Sigmoid colon (tissue), 7 donors: ENCODE results near the gene ODF2. TPM values are rescaled to one million over a fixed set of nuclear protein-coding genes. Genes with fewer than 3 reads are reported as not detected.

Source experiments
- DNase-seq: peaks from one replicate; pipeline ENCODE4 v3.0.0-alpha.2; 2019
- H3K27ac ChIP-seq, 4 donors: fragments of 200-600 bp; sonication (generic); one replicate each; pipeline ENCODE4 v1.5.1; 2016 to 2019; ENCODE audit warnings: mild to moderate bottlenecking in 1 of 4
- H3K27me3 ChIP-seq, 3 donors: fragments of 200-600 bp; sonication (generic); one replicate each; pipeline ENCODE4 v1.5.1; 2019; ENCODE audit warnings: mild to moderate bottlenecking in 1 of 3
- H3K36me3 ChIP-seq, 4 donors: fragments of 200-600 bp; sonication (generic); one replicate each; pipeline ENCODE4 v1.5.1; 2016 to 2019
- H3K4me1 ChIP-seq, 4 donors: fragments of 200-600 bp; sonication (generic); one replicate each; pipeline ENCODE4 v1.5.1; 2017 to 2019
- H3K4me3 ChIP-seq, 4 donors: fragments of 200-600 bp; sonication (generic); one replicate each; pipeline ENCODE4 v1.5.1; 2017 to 2019; ENCODE audit warnings: mild to moderate bottlenecking in 2 of 4, moderate library complexity in 1 of 4
- H3K9me3 ChIP-seq, 4 donors: fragments of 200-600 bp in 3 of 4; sonication (generic) in 3 of 4; one replicate each; pipeline versions ENCODE4 v1.5.1 to v1.6.1; 2013 to 2019
- CTCF ChIP-seq, 4 experiments: fragments of 450-650 bp in 3 of 4; fragments of 200-600 bp in 1 of 4; IDR thresholded peaks; one replicate each; pipeline ENCODE4 v1.5.1; 2016 to 2019; ENCODE audit warnings: antibody characterized with exemption in 4 of 4, mild to moderate bottlenecking in 3 of 4, moderate library complexity in 2 of 4
- EP300 ChIP-seq, 4 donors: sonication (generic); formaldehyde crosslinking; IDR thresholded peaks; one replicate each; pipeline ENCODE4 v1.6.1; 2017; ENCODE audit warnings: antibody characterized with exemption in 4 of 4
- POLR2A ChIP-seq, 2 donors: fragments of 450-650 bp; IDR thresholded peaks; one replicate each; pipeline ENCODE4 v1.6.1; 2016; ENCODE audit warnings: antibody characterized with exemption in 2 of 2, mild to moderate bottlenecking in 2 of 2, moderate library complexity in 2 of 2
- POLR2AphosphoS5 ChIP-seq, 4 donors: sonication (generic); formaldehyde crosslinking; IDR thresholded peaks; one replicate each; pipeline ENCODE4 v1.6.1; 2017; ENCODE audit warnings: antibody characterized with exemption in 4 of 4
- WGBS, 2 donors: extraction: QIAGEN DNeasy Blood & Tissue Kit; methylation state at CpG; one replicate each; pipeline ENCODE4 v1.1.7; 2013; 5-methylcytosine and 5-hydroxymethylcytosine counted together
- intact Hi-C: fragments of 100-400 bp; cut with DNase I; formaldehyde crosslinking; loops from one replicate; pipeline ENCODE4 v1.15.1; 2023
- polyA plus RNA-seq, 3 donors: library from polyadenylated mRNA; stranded (reverse); fragments of 200-250 nt; gene quantifications; one replicate each; pipeline ENCODE4 v1.2.3, GENCODE V29; 2013
- total RNA-seq, 4 donors: library from RNA; depleted of rRNA; stranded (reverse); fragments of >200 nt; gene quantifications; one replicate each; pipeline ENCODE4 v1.1.0, GENCODE V29; 2016
- donor health status: healthy with polysubstance abuse.
- donor health status: Bipolar disorder and iron deficiency.
- donor health status: healthy.

The ODF2 gene
- total and polyA plus RNA-seq, 7 donors: 4.6 to 28.2 (median 14.0) TPM

- no peak overlapping the region for H3K4me3 ChIP-seq
- TF ChIP-seq POLR2AphosphoS5 (IDR thresholded peaks at IDR 0.05) (no peak), EP300 (IDR thresholded peaks at IDR 0.05) (no peak), POLR2A (IDR thresholded peaks at IDR 0.05) (no peak), CTCF (IDR thresholded peaks at IDR 0.05) (no peak)
- no peaks in the 10 kb centered on the region for H3K4me1 ChIP-seq
- H3K9me3 ChIP-seq: no peaks in the 10 kb centered on the region
- DNase-seq: no peak
- peaks cover 0 to 71% (median 23%) of the 10 kb centered on the region in 4 donors for H3K36me3 ChIP-seq
- intact Hi-C loops: no loop called here
- WGBS, 2 donors: 97 to 98% methylated on average over 7 of the region's 7 CpGs
- H3K27me3 ChIP-seq: no peaks in the 10 kb centered on the region
- H3K27ac ChIP-seq: no peak overlapping the region
These were observed 20.1 kb downstream of the ODF2 start for GRCh38 chr9:128475867-128476266.

- Histone ChIP-seq H3K9me3 (no peaks in the 10 kb centered on the region), H3K4me1 (no peaks in the 10 kb centered on the region), H3K27ac (no peak overlapping the region), H3K36me3 (peaks cover 0 to 88% (median 30%) of the 10 kb centered on the region in 4 donors), H3K27me3 (no peaks in the 10 kb centered on the region), H3K4me3 (no peak overlapping the region)
- DNase-seq: no peak
- intact Hi-C loops: no loop called here
- 90 to 98% methylated on average over 1 of the region's 1 CpG for WGBS, 2 donors
- TF ChIP-seq POLR2A (IDR thresholded peaks at IDR 0.05): no peak
These were observed 23.5 kb downstream of the ODF2 start for GRCh38 chr9:128479262-128479661.

- Histone ChIP-seq H3K4me1 (no peaks in the 10 kb centered on the region), H3K27ac (no peak overlapping the region), H3K27me3 (no peaks in the 10 kb centered on the region), H3K4me3 (no peak overlapping the region), H3K36me3 (peaks cover 6 to 95% (median 34%) of the 10 kb centered on the region in 4 donors), H3K9me3 (no peaks in the 10 kb centered on the region)
- DNase-seq: no peak
- 97 to 98% methylated on average over 10 of the region's 10 CpGs for WGBS, 2 donors
- no peak for TF ChIP-seq CTCF (IDR thresholded peaks at IDR 0.05)
- TF ChIP-seq EP300 (IDR thresholded peaks at IDR 0.05): no peak
- TF ChIP-seq POLR2AphosphoS5 (IDR thresholded peaks at IDR 0.05): no peak
- intact Hi-C loops: no loop called here
These were observed 25.8 kb downstream of the ODF2 start for GRCh38 chr9:128481561-128481960.

- Histone ChIP-seq H3K4me3 (no peak overlapping the region), H3K4me1 (no peaks in the 10 kb centered on the region), H3K9me3 (no peaks in the 10 kb centered on the region), H3K27ac (no peak overlapping the region), H3K27me3 (no peaks in the 10 kb centered on the region), H3K36me3 (peaks cover 6 to 96% (median 35%) of the 10 kb centered on the region in 4 donors)
- intact Hi-C loops: no loop called here
- TF ChIP-seq CTCF (IDR thresholded peaks at IDR 0.05) (no peak), POLR2AphosphoS5 (IDR thresholded peaks at IDR 0.05) (no peak), POLR2A (IDR thresholded peaks at IDR 0.05) (no peak), EP300 (IDR thresholded peaks at IDR 0.05) (no peak)
- 96 to 97% methylated on average over 7 of the region's 7 CpGs for WGBS, 2 donors
- no peak for DNase-seq
These were observed 26.4 kb downstream of the ODF2 start for GRCh38 chr9:128482186-128482585.

GRCh38 chr9:128484686-128485413 is 29.0 kb downstream of the ODF2 start:
- Histone ChIP-seq H3K9me3 (no peaks in the 10 kb centered on the region), H3K27ac (no peak overlapping the region), H3K36me3 (peaks cover 6 to 92% (median 28%) of the 10 kb centered on the region in 4 donors), H3K27me3 (no peaks in the 10 kb centered on the region), H3K4me3 (no peak overlapping the region), H3K4me1 (no peaks in the 10 kb centered on the region)
- no peak for DNase-seq
- TF ChIP-seq POLR2AphosphoS5 (IDR thresholded peaks at IDR 0.05) (no peak), EP300 (IDR thresholded peaks at IDR 0.05) (no peak), POLR2A (IDR thresholded peaks at IDR 0.05) (no peak), CTCF (IDR thresholded peaks at IDR 0.05) (no peak)
- intact Hi-C loops: no loop called here
- WGBS, 2 donors: 93 to 97% methylated on average over 17 of the region's 17 CpGs
